ENCODE data around the gene GALR3.

DNA sequence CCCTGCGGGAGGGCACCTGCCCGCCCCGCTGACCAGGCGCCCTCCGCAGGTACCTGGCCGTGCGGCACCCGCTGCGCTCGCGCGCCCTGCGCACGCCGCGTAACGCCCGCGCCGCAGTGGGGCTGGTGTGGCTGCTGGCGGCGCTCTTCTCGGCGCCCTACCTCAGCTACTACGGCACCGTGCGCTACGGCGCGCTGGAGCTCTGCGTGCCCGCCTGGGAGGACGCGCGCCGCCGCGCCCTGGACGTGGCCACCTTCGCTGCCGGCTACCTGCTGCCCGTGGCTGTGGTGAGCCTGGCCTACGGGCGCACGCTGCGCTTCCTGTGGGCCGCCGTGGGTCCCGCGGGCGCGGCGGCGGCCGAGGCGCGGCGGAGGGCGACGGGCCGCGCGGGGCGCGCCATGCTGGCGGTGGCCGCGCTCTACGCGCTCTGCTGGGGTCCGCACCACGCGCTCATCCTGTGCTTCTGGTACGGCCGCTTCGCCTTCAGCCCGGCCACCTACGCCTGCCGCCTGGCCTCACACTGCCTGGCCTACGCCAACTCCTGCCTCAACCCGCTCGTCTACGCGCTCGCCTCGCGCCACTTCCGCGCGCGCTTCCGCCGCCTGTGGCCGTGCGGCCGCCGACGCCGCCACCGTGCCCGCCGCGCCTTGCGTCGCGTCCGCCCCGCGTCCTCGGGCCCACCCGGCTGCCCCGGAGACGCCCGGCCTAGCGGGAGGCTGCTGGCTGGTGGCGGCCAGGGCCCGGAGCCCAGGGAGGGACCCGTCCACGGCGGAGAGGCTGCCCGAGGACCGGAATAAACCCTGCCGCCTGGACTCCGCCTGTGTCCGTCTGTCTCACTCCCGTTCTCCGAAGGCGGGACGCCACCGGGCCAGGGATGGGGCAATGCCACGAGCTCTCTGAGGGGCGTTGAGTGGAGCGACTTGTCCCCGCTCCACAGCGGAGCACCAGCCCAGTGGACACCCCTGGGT is 1.8 kb downstream of the GALR3 start:
- TF ChIP-seq, protein P1, sequence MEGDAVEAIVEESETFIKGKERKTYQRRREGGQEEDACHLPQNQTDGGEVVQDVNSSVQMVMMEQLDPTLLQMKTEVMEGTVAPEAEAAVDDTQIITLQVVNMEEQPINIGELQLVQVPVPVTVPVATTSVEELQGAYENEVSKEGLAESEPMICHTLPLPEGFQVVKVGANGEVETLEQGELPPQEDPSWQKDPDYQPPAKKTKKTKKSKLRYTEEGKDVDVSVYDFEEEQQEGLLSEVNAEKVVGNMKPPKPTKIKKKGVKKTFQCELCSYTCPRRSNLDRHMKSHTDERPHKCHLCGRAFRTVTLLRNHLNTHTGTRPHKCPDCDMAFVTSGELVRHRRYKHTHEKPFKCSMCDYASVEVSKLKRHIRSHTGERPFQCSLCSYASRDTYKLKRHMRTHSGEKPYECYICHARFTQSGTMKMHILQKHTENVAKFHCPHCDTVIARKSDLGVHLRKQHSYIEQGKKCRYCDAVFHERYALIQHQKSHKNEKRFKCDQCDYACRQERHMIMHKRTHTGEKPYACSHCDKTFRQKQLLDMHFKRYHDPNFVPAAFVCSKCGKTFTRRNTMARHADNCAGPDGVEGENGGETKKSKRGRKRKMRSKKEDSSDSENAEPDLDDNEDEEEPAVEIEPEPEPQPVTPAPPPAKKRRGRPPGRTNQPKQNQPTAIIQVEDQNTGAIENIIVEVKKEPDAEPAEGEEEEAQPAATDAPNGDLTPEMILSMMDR (conservative IDR thresholded peaks at IDR 0.05 in 1 of 2, IDR thresholded peaks at IDR 0.05 in 1 of 2; ENCODE audit: low read depth in 1 of 2, low read length in 2 of 2): no peak
- TF ChIP-seq EZH2 (IDR thresholded peaks at IDR 0.05; ENCODE audit: low read length, missing control alignments): no peak

All from fibroblast of lung (primary cell).